Tibial artery (tissue), 4 donors: ENCODE results near the gene LYZL4.

ENCODE experiments used
- DNase-seq, 2 donors: peaks; one replicate each; pipeline ENCODE4 v3.0.0-alpha.2; 2019
- H3K27ac ChIP-seq, 2 donors: fragments of 200-600 bp; sonication (generic) in 1 of 2; 1 replicate in 1 of 2; 2 replicates in 1 of 2; pipeline ENCODE4 v1.5.1; 2018 to 2019; ENCODE audit warnings: mild to moderate bottlenecking in 1 of 2
- H3K27me3 ChIP-seq, 2 donors: fragments of 200-600 bp; sonication (generic) in 1 of 2; one replicate each; pipeline versions ENCODE4 v1.5.1 to v1.6.0; 2016 to 2019
- H3K36me3 ChIP-seq, 3 donors: fragments of 200-600 bp; sonication (generic) in 2 of 3; one replicate each; pipeline ENCODE4 v1.5.1; 2016 to 2019; ENCODE audit warnings: mild to moderate bottlenecking in 2 of 3
- H3K4me1 ChIP-seq, 4 donors: fragments of 200-600 bp; sonication (generic) in 2 of 4; 1 replicate in 3 of 4; 2 replicates in 1 of 4; pipeline ENCODE4 v1.5.1; 2016 to 2019
- H3K4me3 ChIP-seq, 2 donors: fragments of 200-600 bp; sonication (generic) in 1 of 2; 1 replicate in 1 of 2; 2 replicates in 1 of 2; pipeline ENCODE4 v1.5.1; 2018 to 2019; ENCODE audit warnings: mild to moderate bottlenecking in 2 of 2
- H3K9me3 ChIP-seq, 3 donors: fragments of 200-600 bp; sonication (generic) in 1 of 3; one replicate each; pipeline ENCODE4 v1.5.1; 2016 to 2019
- intact Hi-C: fragments of 100-400 bp; cut with DNase I; formaldehyde crosslinking; loops from one replicate; pipeline ENCODE4 v1.15.0; 2023; ENCODE audit warnings: low total_unique reads
- TF ChIP-seq, protein P1 (sequence below), 2 experiments: fragments of 200-600 bp in 1 of 2; fragments of 450-650 bp in 1 of 2; IDR thresholded peaks; one replicate each; pipeline ENCODE4 v1.5.1; 2017 to 2019; ENCODE audit warnings: antibody characterized with exemption in 2 of 2, mild to moderate bottlenecking in 1 of 2, moderate library complexity in 1 of 2

The LYZL4 gene

GRCh38 chr3:42369832-42370231 is 40.6 kb downstream of the LYZL4 start:
- no peak for DNase-seq
- Histone ChIP-seq H3K27me3 (no peaks in the 10 kb centered on the region), H3K4me1 (peaks cover 0 to 11% (median 7%) of the 10 kb centered on the region in 4 donors), H3K9me3 (no peaks in the 10 kb centered on the region), H3K27ac (no peak overlapping the region), H3K36me3 (no peaks in the 10 kb centered on the region), H3K4me3 (no peak overlapping the region)
- TF ChIP-seq, protein P1, sequence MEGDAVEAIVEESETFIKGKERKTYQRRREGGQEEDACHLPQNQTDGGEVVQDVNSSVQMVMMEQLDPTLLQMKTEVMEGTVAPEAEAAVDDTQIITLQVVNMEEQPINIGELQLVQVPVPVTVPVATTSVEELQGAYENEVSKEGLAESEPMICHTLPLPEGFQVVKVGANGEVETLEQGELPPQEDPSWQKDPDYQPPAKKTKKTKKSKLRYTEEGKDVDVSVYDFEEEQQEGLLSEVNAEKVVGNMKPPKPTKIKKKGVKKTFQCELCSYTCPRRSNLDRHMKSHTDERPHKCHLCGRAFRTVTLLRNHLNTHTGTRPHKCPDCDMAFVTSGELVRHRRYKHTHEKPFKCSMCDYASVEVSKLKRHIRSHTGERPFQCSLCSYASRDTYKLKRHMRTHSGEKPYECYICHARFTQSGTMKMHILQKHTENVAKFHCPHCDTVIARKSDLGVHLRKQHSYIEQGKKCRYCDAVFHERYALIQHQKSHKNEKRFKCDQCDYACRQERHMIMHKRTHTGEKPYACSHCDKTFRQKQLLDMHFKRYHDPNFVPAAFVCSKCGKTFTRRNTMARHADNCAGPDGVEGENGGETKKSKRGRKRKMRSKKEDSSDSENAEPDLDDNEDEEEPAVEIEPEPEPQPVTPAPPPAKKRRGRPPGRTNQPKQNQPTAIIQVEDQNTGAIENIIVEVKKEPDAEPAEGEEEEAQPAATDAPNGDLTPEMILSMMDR (IDR thresholded peaks at IDR 0.05): no peak
- intact Hi-C loops: no loop called here

- H3K4me1 ChIP-seq: peaks cover 0 to 11% (median 7%) of the 10 kb centered on the region in 4 donors
- H3K27me3 ChIP-seq: no peaks in the 10 kb centered on the region
- no peak for DNase-seq
- no peaks in the 10 kb centered on the region for H3K36me3 ChIP-seq
- intact Hi-C loops: no loop called here
- H3K27ac ChIP-seq: peak overlapping the region in 1 of 2 donors; percentile 6
- TF ChIP-seq, protein P1 (IDR thresholded peaks at IDR 0.05): no peak
- no peaks in the 10 kb centered on the region for H3K9me3 ChIP-seq
- H3K4me3 ChIP-seq: no peak overlapping the region
Measured at GRCh38 chr3:42369304-42369703, 41.1 kb downstream of the LYZL4 start.

- H3K27ac ChIP-seq: peak overlapping the region in 1 of 2 donors; percentile 6
- DNase-seq: no peak
- intact Hi-C loops: no loop called here
Measured at GRCh38 chr3:42368861-42369260, 41.5 kb downstream of the LYZL4 start.

DNA sequence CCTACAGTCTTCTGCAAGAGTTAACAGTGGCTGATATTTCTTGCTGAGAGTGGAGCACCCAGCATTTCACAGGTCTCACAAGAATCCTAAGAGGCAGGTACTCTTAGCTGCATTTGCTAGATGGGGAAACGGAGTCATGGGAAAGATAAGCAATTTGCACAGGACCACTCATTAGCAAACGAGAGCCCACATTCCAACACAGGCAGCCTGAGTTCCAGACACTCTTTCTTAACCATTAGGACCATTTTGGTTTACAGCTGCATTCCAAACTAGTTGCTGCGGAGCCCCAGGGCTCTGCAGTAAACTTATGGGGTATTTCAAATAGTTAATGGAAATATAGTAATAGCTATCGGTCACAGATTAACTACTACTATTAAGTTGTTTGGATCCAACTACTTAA is 42.5 kb downstream of the LYZL4 start:
- peaks cover 0 to 11% (median 7%) of the 10 kb centered on the region in 4 donors for H3K4me1 ChIP-seq
- H3K27ac ChIP-seq: no peak overlapping the region
- no peaks in the 10 kb centered on the region for H3K36me3 ChIP-seq
- intact Hi-C loops: no loop called here
- TF ChIP-seq, protein P1 (IDR thresholded peaks at IDR 0.05): no peak
- H3K27me3 ChIP-seq: no peaks in the 10 kb centered on the region
- no peak overlapping the region for H3K4me3 ChIP-seq
- no peaks in the 10 kb centered on the region for H3K9me3 ChIP-seq
- no peak for DNase-seq

More at GRCh38 chr3:42368861-42369260, 41.5 kb downstream of the LYZL4 start:
- H3K27me3 ChIP-seq: no peaks in the 10 kb centered on the region
- no peak overlapping the region for H3K4me3 ChIP-seq
- H3K4me1 ChIP-seq: peaks cover 0 to 11% (median 7%) of the 10 kb centered on the region in 4 donors
- no peaks in the 10 kb centered on the region for H3K9me3 ChIP-seq
- H3K36me3 ChIP-seq: no peaks in the 10 kb centered on the region
- TF ChIP-seq, protein P1 (IDR thresholded peaks at IDR 0.05): no peak

- DNase-seq: no peak
- no peaks in the 10 kb centered on the region for H3K9me3 ChIP-seq
- no peaks in the 10 kb centered on the region for H3K27me3 ChIP-seq
- intact Hi-C loops: no loop called here
- peaks cover 0 to 11% (median 7%) of the 10 kb centered on the region in 4 donors for H3K4me1 ChIP-seq
- H3K4me3 ChIP-seq: no peak overlapping the region
- no peaks in the 10 kb centered on the region for H3K36me3 ChIP-seq
- TF ChIP-seq, protein P1 (IDR thresholded peaks at IDR 0.05): no peak
- H3K27ac ChIP-seq: no peak overlapping the region
Measured at GRCh38 chr3:42366550-42366949, 43.9 kb downstream of the LYZL4 start.

GRCh38 chr3:42357335-42357734 is 53.1 kb downstream of the LYZL4 start:
- no peak for DNase-seq
- H3K4me3 ChIP-seq: no peak overlapping the region
- H3K36me3 ChIP-seq: no peaks in the 10 kb centered on the region
- no peaks in the 10 kb centered on the region for H3K27me3 ChIP-seq
- TF ChIP-seq, protein P1 (IDR thresholded peaks at IDR 0.05): no peak
- H3K27ac ChIP-seq: no peak overlapping the region
- peaks cover 0 to 17% (median 4%) of the 10 kb centered on the region in 4 donors for H3K4me1 ChIP-seq
- intact Hi-C loops: no loop called here
- peaks cover 0 to 5% (median 0%) of the 10 kb centered on the region in 3 donors for H3K9me3 ChIP-seq
